Kidney epithelial cell (primary cell): Measurements from ENCODE around the gene ABCC6. TPM values are rescaled to one million over a fixed set of nuclear protein-coding genes. Genes with fewer than 3 reads are reported as not detected.

ENCODE experiments used
- DNase-seq: peaks from one replicate; pipeline ENCODE4 v3.0.0-alpha.2; 2010; ENCODE audit warnings: low read depth
- H3K27me3 ChIP-seq: 2 replicates; pipeline ENCODE4 v1.6.0; 2011; ENCODE audit warnings: low read length; ENCODE audit not compliant: control insufficient read depth, insufficient read depth
- H3K36me3 ChIP-seq: 2 replicates; pipeline ENCODE4 v1.5.1; 2011; ENCODE audit warnings: low read length; ENCODE audit not compliant: control insufficient read depth, insufficient read depth
- H3K4me3 ChIP-seq: 2 replicates; pipeline ENCODE4 v1.5.1; 2011; ENCODE audit warnings: low read depth, mild to moderate bottlenecking, control low read depth, low read length
- CTCF ChIP-seq: IDR thresholded peaks from 2 replicates; pipeline ENCODE4 v1.5.1; 2011; ENCODE audit warnings: mild to moderate bottlenecking, moderate library complexity, low read length, control low read depth, inconsistent platforms; ENCODE audit not compliant: insufficient read depth, poor library complexity, severe bottlenecking
- total RNA-seq: library from RNA; depleted of rRNA; stranded (reverse); fragments of >200 nt; gene quantifications from 2 replicates; pipeline ENCODE4 v1.2.3, GENCODE V29; 2015

ABCC6 gene
- total RNA-seq, 1 donor from 2014 or later: 1.5 TPM

- no peak for TF ChIP-seq CTCF
- Histone ChIP-seq H3K27me3 (no peaks in the 10 kb centered on the region), H3K36me3 (no peaks in the 10 kb centered on the region), H3K4me3 (no peak overlapping the region)
- DNase-seq: no peak
These were observed 106.5 kb downstream of the ABCC6 start for GRCh38 chr16:16116841-16117240.

DNA sequence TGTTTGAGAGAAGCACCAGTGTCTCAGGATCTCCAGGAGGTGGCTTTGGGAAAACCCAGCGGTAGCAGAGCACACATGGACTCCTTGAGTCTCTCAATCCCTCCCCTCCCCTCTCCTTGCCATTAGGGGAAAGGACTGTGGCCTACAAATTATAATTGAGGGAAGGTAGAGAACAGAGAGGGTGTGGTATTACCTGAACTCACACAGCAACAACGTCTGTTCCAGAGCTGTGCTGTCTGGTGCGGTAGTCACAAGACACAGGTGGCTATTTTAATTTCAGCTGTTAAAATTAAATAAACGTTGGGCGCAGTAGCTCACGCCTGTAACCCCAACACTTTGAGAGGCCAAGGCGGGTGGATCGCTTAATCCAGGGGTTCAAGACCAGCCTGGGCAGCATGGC lies 110.2 kb downstream of the ABCC6 start:
- Histone ChIP-seq H3K27me3 (no peaks in the 10 kb centered on the region), H3K36me3 (no peaks in the 10 kb centered on the region), H3K4me3 (no peak overlapping the region)
- TF ChIP-seq CTCF: no peak
- DNase-seq: no peak

DNA sequence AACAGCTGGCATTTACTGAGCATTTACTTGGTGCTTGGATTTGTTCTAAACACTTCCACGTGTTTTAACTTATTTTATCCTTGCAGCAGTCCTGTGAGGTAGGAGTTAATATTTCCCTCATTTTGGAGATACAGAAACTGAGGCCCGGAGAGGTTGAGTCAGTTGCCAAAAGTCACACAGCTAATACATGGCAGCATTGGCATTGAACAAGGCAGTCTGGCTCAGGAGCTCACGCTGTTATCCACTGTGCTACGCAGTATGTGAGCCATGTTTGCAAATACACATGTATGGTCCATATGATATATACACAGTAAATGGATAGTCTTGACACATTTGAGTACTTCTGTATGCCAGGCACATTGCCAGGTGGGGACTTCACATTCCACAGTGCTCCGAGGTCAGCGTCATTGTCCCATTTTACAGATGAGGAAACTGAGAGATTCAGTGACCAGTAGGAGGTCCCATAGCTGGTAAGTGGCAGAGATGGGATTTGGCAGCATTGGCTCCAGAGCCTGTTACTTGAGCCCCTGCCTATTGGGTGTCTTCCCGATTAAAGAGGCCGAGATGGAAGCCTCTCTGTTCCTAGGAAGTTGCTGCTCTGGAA lies 110.7 kb downstream of the ABCC6 start:
- no peak for DNase-seq
- H3K27me3 ChIP-seq: no peaks in the 10 kb centered on the region
- no peak overlapping the region for H3K4me3 ChIP-seq
- TF ChIP-seq CTCF: no peak
- no peaks in the 10 kb centered on the region for H3K36me3 ChIP-seq

DNA sequence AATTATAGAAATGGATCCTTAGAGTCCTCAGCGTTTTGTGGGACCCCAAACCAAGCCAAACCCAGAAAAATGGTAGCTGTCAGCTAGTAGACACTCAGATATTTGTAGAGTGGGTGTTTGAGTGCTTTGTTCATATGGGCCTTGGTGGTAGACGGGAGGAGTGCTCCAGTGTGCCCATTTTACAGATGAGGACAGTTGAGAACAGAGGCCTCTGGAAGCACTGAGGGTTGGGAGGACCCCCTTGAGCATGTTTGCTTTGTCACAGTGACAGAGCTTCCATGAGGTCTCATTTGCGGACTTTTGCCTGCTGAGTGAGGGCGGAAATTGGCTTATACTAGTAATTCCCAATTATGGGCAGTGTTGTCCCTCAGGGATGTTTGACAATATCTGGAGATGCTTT lies 111.7 kb downstream of the ABCC6 start:
- DNase-seq: no peak
- no peak for TF ChIP-seq CTCF
- H3K4me3 ChIP-seq: no peak overlapping the region
- no peaks in the 10 kb centered on the region for H3K27me3 ChIP-seq
- no peaks in the 10 kb centered on the region for H3K36me3 ChIP-seq

DNA sequence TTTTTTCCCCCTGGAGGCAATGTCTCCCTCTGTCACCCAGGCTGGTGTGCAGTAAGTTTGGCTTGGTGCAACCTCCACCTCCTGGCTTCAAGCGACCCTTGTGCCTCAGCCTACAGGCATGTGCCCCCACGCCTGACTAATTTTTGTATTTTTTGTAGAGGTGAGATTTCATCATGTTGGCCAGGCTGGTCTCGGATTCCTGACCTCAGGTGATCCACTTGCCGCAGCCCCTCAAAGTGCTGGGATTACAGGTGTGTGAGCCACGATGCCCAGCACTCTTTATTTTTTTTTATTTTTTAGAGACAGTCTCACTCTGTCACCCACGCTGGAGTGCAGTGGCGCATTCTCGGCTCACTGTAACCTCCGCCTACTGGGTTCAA lies 113.2 kb downstream of the ABCC6 start:
- DNase-seq: no peak
- H3K36me3 ChIP-seq: no peaks in the 10 kb centered on the region
- TF ChIP-seq CTCF: no peak

DNA sequence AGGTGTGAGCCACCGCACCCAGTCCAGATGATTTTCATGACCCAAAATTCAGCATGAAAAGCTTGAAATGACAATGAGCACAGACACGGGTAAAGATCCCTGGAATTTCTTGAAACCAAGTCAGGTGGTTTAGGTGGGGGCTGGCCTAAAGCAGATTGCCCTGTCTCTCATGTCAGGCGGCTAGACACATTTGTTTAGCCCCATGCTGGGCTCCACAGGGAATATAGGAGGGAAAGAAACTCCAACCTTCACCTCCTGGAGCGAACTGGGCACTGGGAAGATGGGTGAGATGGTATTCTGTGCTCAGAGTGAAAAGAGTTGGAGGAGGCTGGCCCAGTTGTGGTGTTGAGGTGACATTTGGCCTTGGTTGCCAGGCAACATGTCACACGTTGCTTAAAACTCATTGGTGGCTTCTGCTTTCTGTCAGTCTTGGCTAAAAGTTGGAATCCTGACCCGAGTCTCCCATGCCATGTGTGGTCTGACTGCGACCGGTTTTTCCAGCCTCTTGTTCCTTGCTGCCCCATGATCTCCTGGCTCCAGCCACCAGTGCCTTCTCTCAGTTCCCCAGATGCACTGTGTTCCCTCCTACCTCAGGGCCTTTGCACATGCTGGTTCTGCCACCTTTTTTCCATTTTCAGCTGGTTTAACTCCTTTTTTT lies 113.7 kb downstream of the ABCC6 start:
- no peak for TF ChIP-seq CTCF
- H3K36me3 ChIP-seq: no peaks in the 10 kb centered on the region
- no peak for DNase-seq
- no peak overlapping the region for H3K4me3 ChIP-seq
- H3K27me3 ChIP-seq: no peaks in the 10 kb centered on the region

More for the DNA sequence above, 113.2 kb downstream of the ABCC6 start:
- Histone ChIP-seq H3K4me3 (no peak overlapping the region), H3K27me3 (no peaks in the 10 kb centered on the region)
